Measurements from ENCODE around the gene NAT16.

NAT16 gene

DNA sequence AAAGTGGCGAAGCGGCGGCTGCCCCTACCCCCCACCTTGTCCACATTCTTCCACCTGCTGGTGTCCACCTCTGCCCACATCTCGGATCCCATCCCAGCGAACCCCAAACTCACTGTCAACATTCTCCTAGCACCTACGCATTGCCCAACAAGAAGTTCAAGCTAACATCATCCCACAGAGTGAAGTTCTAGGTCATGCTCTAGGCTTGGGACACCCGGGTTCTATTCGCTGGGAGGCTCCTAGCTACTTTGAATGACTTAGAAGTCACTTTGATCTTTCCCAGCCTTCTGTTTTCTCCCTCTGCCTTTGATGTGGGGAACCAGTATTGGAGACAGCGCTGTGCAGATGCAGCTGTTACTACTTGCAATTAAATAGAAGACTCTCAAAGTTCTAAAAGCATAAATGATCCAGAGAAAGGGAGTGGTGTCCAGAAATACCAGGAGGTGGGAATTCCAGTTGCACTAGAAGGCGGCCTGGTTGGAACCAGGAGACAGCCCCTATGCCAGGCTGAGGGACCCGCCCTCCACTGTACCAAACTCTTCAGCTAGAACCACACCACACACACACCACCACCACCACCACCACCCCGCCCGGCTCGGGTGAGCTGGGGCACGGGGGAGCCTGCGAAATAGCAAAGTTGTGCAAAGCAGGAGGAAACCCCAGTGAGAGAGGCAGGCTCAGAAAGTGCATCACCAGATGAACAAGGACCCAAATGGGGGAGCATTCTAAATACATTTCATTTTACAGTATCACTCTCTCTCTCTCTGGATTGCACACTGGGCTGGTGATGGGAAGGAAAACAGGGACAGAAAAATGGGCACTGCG, 9.3 kb downstream of the NAT16 start:
- DNase-seq (ENCODE audit: low spot score), result peak; percentile 21

DNA sequence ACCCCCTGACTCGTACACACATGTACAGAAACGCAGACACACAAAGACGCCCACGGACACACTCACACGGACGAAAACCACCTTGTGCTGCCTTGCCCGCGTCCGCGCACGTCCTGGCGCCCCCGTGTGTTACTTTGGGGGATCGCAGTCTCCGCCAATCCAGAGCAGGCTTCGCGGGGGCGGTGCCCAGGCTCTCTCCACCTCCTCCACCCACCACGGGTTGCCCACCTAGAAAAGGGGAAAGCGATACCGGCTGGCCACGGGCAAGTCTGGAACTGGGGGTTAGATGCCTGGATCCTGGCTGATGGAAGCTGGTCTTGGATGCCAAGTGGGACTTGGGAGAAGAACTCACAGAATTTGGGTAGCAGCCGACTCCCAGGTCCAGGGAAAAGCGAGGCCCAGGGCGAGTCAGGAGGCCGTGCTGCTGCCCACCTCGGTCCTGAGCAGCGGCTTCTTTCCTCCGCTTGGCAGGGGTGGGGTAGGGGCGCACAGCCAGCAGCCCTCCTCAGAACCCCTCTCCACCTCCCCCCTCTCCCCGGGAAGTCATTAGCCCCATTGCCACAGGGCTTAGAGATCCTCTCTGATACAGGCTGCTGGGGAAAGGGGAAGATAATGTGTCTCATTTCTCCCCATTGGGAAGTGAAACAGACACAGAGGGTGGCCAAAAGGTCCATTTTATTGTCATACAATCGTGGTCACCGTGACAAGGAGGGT, 10.1 kb downstream of the NAT16 start:
- peak; percentile 90 for DNase-seq (ENCODE audit: low spot score)

DNA sequence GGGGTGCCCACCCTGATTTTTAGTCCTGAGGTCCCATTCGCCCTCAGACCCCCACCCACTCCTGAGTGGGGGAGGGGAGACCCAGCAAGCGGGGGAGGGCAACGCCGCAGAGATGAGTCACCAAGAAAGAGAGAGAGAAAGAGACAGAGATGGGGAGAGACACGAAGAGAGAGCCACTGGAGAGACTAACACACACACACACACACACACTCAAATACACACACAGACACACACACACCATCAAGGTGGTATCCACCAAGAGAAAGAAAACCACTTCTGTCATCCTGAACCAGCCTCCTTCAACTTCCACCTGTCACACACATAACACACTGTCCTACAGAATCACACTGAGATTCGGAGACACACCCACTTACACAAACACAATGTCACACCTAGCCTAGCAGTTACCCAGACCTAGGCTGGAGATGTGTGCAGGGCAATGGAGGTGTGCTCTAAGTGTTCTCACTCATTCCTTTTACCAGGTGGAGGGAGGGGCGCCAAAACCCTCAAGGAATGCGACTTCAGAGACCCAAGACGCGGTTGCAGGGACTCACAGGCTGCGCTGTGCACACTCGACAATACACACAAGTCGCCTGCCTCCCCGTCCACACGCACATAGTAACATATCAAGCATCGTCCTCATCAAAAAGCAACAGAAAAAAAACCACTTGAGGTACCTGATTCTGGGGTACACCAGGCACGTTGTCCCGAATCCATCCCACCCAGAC, 10.8 kb downstream of the NAT16 start:
- DNase-seq (ENCODE audit: low spot score), result no peak

- no peak for DNase-seq (ENCODE audit: low spot score)
Observed at GRCh38 chr7:101168412-101169049, 11.6 kb downstream of the NAT16 start.

- DNase-seq (ENCODE audit: low spot score), result no peak
Observed at GRCh38 chr7:101167645-101168411, 12.3 kb downstream of the NAT16 start.

- DNase-seq (ENCODE audit: low spot score), result no peak
Observed at GRCh38 chr7:101166909-101167644, 13.0 kb downstream of the NAT16 start.

DNA sequence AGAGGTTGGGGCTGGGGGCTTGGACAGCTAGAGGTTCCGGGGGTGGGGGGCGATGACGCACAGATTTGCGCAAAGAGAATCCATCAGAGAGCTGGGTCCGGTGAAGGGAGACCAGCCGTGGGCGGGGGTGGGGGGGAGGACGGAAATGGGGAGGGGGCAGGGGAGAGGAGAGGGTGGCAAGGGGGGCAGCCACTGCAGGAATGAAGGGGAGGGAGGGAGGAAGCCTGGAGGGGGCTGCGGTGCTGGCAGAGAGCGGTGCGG, 13.5 kb downstream of the NAT16 start:
- no peak for DNase-seq (ENCODE audit: low spot score)

DNA sequence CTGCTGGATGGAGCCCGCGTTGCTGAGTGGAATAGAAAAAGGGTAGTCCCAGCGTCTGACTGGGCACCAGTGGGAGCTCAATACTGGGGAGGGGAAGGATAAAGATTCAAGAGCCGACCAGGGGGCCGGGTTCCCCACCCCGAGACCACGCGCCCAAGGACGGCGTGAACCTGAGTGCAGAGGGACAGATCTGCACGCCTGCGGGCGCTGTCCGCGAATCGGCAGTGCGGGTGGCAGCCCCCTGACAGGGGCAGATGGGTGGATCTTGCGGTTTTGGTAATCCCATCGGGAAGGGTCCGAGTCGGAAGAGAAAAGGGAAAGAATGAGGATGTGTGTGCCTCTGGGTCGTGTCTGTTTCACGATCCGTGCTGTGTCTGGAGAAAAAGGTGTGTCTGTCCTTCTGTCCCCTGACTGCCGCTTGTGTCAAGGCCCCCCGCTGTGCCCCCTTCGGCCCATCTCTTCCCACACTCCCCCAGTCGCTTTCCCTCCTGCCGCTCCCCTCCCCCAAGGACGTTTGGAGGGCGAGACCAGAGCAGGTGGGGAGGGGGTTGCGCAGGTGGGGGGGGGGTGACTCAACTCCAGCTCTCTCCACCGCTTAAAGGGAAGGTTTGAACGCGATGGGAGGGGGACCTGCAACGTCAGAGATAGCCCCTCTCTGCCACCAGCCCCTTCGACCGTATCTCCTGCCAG, 14.0 kb downstream of the NAT16 start:
- no peak for DNase-seq (ENCODE audit: low spot score)

- DNase-seq (ENCODE audit: low spot score), result peak; percentile 99
Observed at GRCh38 chr7:101165075-101165957, 14.8 kb downstream of the NAT16 start, which contains the start of gene VGF. Gene VGF, minus strand, starts transcription at chr7:101165569. Its CDS starts 726 bp downstream, at chr7:101164843.

DNA sequence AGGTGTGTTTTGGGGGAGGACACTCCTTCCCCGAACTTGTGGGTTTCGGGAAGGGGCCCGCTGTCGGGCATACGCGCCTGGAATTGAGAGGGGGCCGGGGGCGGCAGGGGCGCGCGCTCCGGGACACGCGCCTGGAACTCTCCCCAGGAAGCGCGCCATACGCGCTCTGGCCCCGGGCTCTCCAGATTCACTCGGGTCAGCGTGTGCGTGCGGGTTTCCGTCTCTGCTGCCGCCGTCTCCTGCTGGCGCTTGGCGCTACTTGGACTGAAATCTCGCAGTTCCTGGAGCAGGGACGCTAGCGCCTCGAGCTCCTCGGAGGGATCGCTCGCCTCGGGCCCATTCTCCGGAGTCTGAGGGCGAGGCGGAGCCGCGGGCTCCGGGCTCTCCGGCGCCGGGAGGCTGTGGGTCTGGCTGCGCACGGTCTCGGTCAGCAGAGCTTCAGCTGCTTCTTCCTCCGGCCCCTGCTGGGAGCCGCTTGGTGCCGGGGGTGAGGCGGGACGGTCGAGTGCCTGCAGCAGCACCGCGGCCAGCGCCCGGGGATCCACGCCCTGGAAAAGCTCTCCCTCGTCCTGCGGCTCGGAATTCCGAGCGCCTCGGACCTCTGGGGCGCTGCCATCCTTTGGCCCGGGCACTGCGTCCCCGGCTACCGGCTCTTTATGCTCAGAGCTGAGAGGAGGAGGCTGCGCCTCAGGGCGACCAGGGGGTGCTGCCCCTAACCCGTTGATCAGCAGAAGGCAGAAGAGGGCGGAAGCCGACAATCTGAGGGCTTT, 15.8 kb downstream of the NAT16 start:
- peak; percentile 83 for DNase-seq (ENCODE audit: low spot score)

GRCh38 chr7:101163279-101164070, 16.6 kb downstream of the NAT16 start:
- peak; percentile 41 for DNase-seq (ENCODE audit: low spot score)

GRCh38 chr7:101162551-101163278, 17.4 kb downstream of the NAT16 start:
- DNase-seq (ENCODE audit: low spot score), result peak; percentile 69

GRCh38 chr7:101161692-101162471, 18.2 kb downstream of the NAT16 start:
- DNase-seq (ENCODE audit: low spot score), result peak; percentile 14

DNA sequence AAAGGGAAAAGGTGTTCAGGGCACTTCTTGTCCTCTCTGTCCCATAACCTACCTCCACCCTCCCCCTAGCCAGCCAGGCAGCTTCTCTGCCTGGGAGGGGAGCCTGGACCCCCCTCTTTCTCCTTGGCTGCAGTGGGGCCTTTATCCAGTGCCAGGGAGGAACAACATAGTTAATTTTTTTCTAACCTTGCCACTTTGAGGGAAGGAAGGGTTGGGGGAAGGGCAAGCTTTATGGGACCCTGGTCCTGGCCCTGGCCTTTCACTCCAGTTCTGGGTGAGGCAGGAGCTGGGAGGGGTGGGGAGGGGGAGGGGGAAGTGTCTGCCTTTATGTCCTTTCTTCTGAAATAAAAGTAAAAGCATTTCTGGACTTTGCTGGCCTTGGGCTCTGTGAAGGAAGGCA, 19.2 kb downstream of the NAT16 start:
- no peak for DNase-seq (ENCODE audit: low spot score)

GRCh38 chr7:101159696-101160674, 20.1 kb downstream of the NAT16 start:
- DNase-seq (ENCODE audit: low spot score), result no peak
